Measurements from ENCODE around the gene CORIN.

The CORIN gene

DNA sequence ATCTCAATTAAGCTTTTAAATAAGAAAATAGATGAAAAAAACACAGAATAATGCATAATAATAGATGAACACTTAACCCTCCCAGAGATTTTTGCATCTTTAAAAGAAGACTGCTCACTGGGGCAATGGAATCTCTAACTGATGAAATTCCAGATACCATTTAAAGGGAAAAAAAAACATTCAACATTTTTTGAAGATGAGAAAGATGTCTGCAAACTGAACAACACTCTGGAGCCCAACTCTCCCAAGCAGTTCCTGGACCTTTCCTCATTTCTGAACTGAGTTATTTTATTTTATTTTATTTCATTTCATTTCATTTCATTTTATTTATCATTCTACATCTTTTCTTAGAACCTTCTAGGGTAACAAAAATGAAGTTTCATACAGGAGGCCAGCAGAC is 90.7 kb downstream of the CORIN start:
- no peak overlapping the region for H2BK120ac ChIP-seq (ENCODE audit: insufficient read depth, low read length, poor library complexity)
- H3K36me3 ChIP-seq (ENCODE audit: control insufficient read depth in 1 of 2, insufficient read depth in 2 of 2, low read length in 2 of 2): no peaks in the 10 kb centered on the region
- no peak overlapping the region for H4K91ac ChIP-seq (ENCODE audit: low read depth, low read length)
- H4K8ac ChIP-seq (ENCODE audit: low read depth, low read length): no peak overlapping the region
- H2AFZ ChIP-seq (ENCODE audit: insufficient read depth, low read length, poor library complexity): no peak overlapping the region
- no peak overlapping the region for H3K4me2 ChIP-seq (ENCODE audit: low read length)
- H3K14ac ChIP-seq (ENCODE audit: low read length): no peak overlapping the region
- H3K27me3 ChIP-seq (ENCODE audit: insufficient read depth, low read length): no peaks in the 10 kb centered on the region
- H3K9me3 ChIP-seq (ENCODE audit: insufficient read depth, low read depth, low read length): no peaks in the 10 kb centered on the region
- H2BK5ac ChIP-seq (ENCODE audit: low read depth, low read length, poor library complexity): no peak overlapping the region
- H3K27ac ChIP-seq (ENCODE audit: low read depth, low read length): no peak overlapping the region
- no peak overlapping the region for H4K12ac ChIP-seq (ENCODE audit: low read depth, low read length)
- H3K79me2 ChIP-seq (ENCODE audit: control insufficient read depth, insufficient read depth, low read length, poor library complexity): no peaks in the 10 kb centered on the region
- no peak overlapping the region for H3K18ac ChIP-seq (ENCODE audit: low read length)
- no peak overlapping the region for H3K23ac ChIP-seq (ENCODE audit: low read length)
- H3K4ac ChIP-seq (ENCODE audit: low read depth, low read length): no peak overlapping the region
- no peaks in the 10 kb centered on the region for H3K4me1 ChIP-seq (ENCODE audit: control insufficient read depth in 1 of 2, insufficient read depth in 2 of 2, low read length in 2 of 2)
- no peaks in the 10 kb centered on the region for H3K79me1 ChIP-seq (ENCODE audit: low read length)
- no peak overlapping the region for H3K4me3 ChIP-seq (ENCODE audit: low read depth, low read length)
- no peak overlapping the region for H2BK12ac ChIP-seq (ENCODE audit: low read length)
- no peak for DNase-seq
- no peak overlapping the region for H2AK5ac ChIP-seq (ENCODE audit: low read length)
- H3K9ac ChIP-seq (ENCODE audit: low read length): no peak overlapping the region

DNA sequence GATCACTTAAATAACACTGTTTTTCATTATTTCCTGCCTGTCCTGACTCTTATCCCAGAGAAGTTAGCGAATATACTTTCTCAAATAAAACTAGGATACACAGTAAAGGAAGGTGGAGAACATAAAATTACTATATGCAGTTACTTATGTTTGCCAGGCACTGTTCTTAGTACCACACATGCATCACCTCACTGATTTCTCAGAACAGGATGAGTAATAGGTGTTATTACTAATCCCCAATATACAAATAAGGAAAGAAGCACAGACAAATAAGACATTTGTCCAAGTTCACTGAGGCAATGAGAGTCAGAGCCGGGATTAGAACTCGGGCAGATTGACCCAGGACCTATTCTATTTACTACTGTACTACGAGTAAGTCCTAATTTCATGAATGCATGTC is 91.7 kb downstream of the CORIN start:
- H4K8ac ChIP-seq (ENCODE audit: low read depth, low read length): no peak overlapping the region
- no peaks in the 10 kb centered on the region for H3K36me3 ChIP-seq (ENCODE audit: control insufficient read depth in 1 of 2, insufficient read depth in 2 of 2, low read length in 2 of 2)
- no peak overlapping the region for H2BK12ac ChIP-seq (ENCODE audit: low read length)
- DNase-seq: no peak
- H3K23ac ChIP-seq (ENCODE audit: low read length): no peak overlapping the region
- H3K18ac ChIP-seq (ENCODE audit: low read length): no peak overlapping the region
- whole genome bisulfite sequencing (ENCODE audit: extremely low coverage, insufficient coverage, insufficient read length): no CpG with 5 or more reads among the region's 4 CpGs
- no peak overlapping the region for H2BK120ac ChIP-seq (ENCODE audit: insufficient read depth, low read length, poor library complexity)
- H3K79me2 ChIP-seq (ENCODE audit: control insufficient read depth, insufficient read depth, low read length, poor library complexity): no peaks in the 10 kb centered on the region
- H3K4me2 ChIP-seq (ENCODE audit: low read length): no peak overlapping the region
- H2BK5ac ChIP-seq (ENCODE audit: low read depth, low read length, poor library complexity): no peak overlapping the region
- no peaks in the 10 kb centered on the region for H3K4me1 ChIP-seq (ENCODE audit: control insufficient read depth in 1 of 2, insufficient read depth in 2 of 2, low read length in 2 of 2)
- no peak overlapping the region for H4K12ac ChIP-seq (ENCODE audit: low read depth, low read length)
- no peaks in the 10 kb centered on the region for H3K79me1 ChIP-seq (ENCODE audit: low read length)
- no peak overlapping the region for H3K4me3 ChIP-seq (ENCODE audit: low read depth, low read length)
- no peak overlapping the region for H4K91ac ChIP-seq (ENCODE audit: low read depth, low read length)
- no peak overlapping the region for H3K4ac ChIP-seq (ENCODE audit: low read depth, low read length)
- no peaks in the 10 kb centered on the region for H3K9me3 ChIP-seq (ENCODE audit: insufficient read depth, low read depth, low read length)
- no peak overlapping the region for H3K9ac ChIP-seq (ENCODE audit: low read length)
- H2AFZ ChIP-seq (ENCODE audit: insufficient read depth, low read length, poor library complexity): no peak overlapping the region
- no peak overlapping the region for H3K14ac ChIP-seq (ENCODE audit: low read length)
- no peak overlapping the region for H2AK5ac ChIP-seq (ENCODE audit: low read length)
- H3K27ac ChIP-seq (ENCODE audit: low read depth, low read length): no peak overlapping the region
- H3K27me3 ChIP-seq (ENCODE audit: insufficient read depth, low read length): no peaks in the 10 kb centered on the region

DNA sequence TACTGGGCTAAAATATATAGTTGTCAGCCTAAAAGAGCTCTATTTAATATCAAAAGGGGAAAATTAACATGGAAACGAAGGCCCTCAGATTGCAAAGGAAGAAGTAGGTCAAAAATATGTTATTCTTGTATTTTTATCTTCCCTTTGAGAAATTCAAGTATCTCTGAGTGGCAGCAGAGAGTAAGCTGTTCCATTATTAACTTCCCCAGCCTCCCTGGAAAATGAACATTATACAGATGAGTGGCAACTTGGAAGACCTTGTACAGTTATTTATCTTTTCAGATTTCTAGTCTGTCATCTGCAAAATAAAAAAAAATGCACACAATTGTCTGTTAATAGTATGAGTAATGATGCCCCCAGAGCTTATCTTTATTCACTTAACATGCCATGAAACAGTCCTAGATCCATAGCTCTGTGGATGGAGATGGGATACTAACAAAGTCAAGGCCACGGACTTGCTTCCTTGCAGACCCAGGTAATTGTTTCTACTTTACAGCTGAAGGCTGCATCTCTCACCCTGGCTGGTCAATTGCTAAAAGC is 93.0 kb downstream of the CORIN start:
- Histone ChIP-seq H3K79me1 (ENCODE audit: low read length) (no peaks in the 10 kb centered on the region), H3K18ac (ENCODE audit: low read length) (no peak overlapping the region), H3K27ac (ENCODE audit: low read depth, low read length) (no peak overlapping the region), H2AFZ (ENCODE audit: insufficient read depth, low read length, poor library complexity) (no peak overlapping the region), H3K79me2 (ENCODE audit: control insufficient read depth, insufficient read depth, low read length, poor library complexity) (no peaks in the 10 kb centered on the region), H3K27me3 (ENCODE audit: insufficient read depth, low read length) (no peaks in the 10 kb centered on the region), H3K9ac (ENCODE audit: low read length) (no peak overlapping the region), H4K8ac (ENCODE audit: low read depth, low read length) (no peak overlapping the region), H2AK5ac (ENCODE audit: low read length) (no peak overlapping the region), H4K91ac (ENCODE audit: low read depth, low read length) (no peak overlapping the region), H3K36me3 (ENCODE audit: control insufficient read depth in 1 of 2, insufficient read depth in 2 of 2, low read length in 2 of 2) (no peaks in the 10 kb centered on the region), H4K12ac (ENCODE audit: low read depth, low read length) (no peak overlapping the region), H3K4me3 (ENCODE audit: low read depth, low read length) (no peak overlapping the region), H3K4me2 (ENCODE audit: low read length) (no peak overlapping the region), H2BK120ac (ENCODE audit: insufficient read depth, low read length, poor library complexity) (no peak overlapping the region), H3K14ac (ENCODE audit: low read length) (no peak overlapping the region), H3K23ac (ENCODE audit: low read length) (no peak overlapping the region), H3K4ac (ENCODE audit: low read depth, low read length) (no peak overlapping the region), H3K9me3 (ENCODE audit: insufficient read depth, low read depth, low read length) (no peaks in the 10 kb centered on the region), H3K4me1 (ENCODE audit: control insufficient read depth in 1 of 2, insufficient read depth in 2 of 2, low read length in 2 of 2) (no peaks in the 10 kb centered on the region), H2BK12ac (ENCODE audit: low read length) (no peak overlapping the region), H2BK5ac (ENCODE audit: low read depth, low read length, poor library complexity) (no peak overlapping the region)
- no CpG with 5 or more reads among the region's 2 CpGs for WGBS (ENCODE audit: extremely low coverage, insufficient coverage, insufficient read length)
- DNase-seq: no peak

DNA sequence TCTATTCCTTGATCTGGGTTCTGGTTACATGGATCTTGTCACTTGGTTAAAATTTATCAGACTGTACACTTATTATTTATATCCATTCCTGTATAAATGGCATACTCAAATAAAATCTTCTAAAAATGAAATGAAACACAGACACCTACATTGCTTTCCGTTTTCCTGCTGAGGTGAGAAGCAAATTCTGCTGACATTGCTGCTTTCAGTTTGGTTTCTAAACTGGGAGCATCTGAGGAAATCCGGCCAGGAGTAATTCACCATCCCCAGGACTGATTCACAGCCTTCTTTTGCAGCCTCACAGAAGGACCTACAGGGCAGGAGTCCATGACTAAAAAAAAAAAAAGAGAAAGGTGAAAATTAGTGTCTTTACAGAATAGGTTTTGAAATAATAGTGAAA is 93.6 kb downstream of the CORIN start:
- Histone ChIP-seq H2BK120ac (ENCODE audit: insufficient read depth, low read length, poor library complexity) (no peak overlapping the region), H3K79me2 (ENCODE audit: control insufficient read depth, insufficient read depth, low read length, poor library complexity) (no peaks in the 10 kb centered on the region), H4K8ac (ENCODE audit: low read depth, low read length) (no peak overlapping the region), H3K9ac (ENCODE audit: low read length) (no peak overlapping the region), H3K4ac (ENCODE audit: low read depth, low read length) (no peak overlapping the region), H3K27ac (ENCODE audit: low read depth, low read length) (no peak overlapping the region), H4K91ac (ENCODE audit: low read depth, low read length) (no peak overlapping the region), H4K12ac (ENCODE audit: low read depth, low read length) (no peak overlapping the region), H3K36me3 (ENCODE audit: control insufficient read depth in 1 of 2, insufficient read depth in 2 of 2, low read length in 2 of 2) (no peaks in the 10 kb centered on the region), H2BK5ac (ENCODE audit: low read depth, low read length, poor library complexity) (no peak overlapping the region), H3K79me1 (ENCODE audit: low read length) (no peaks in the 10 kb centered on the region), H3K27me3 (ENCODE audit: insufficient read depth, low read length) (no peaks in the 10 kb centered on the region), H2AFZ (ENCODE audit: insufficient read depth, low read length, poor library complexity) (no peak overlapping the region), H3K4me1 (ENCODE audit: control insufficient read depth in 1 of 2, insufficient read depth in 2 of 2, low read length in 2 of 2) (no peaks in the 10 kb centered on the region), H2AK5ac (ENCODE audit: low read length) (no peak overlapping the region), H3K4me3 (ENCODE audit: low read depth, low read length) (no peak overlapping the region), H2BK12ac (ENCODE audit: low read length) (no peak overlapping the region), H3K18ac (ENCODE audit: low read length) (no peak overlapping the region), H3K14ac (ENCODE audit: low read length) (no peak overlapping the region), H3K23ac (ENCODE audit: low read length) (no peak overlapping the region), H3K9me3 (ENCODE audit: insufficient read depth, low read depth, low read length) (no peaks in the 10 kb centered on the region), H3K4me2 (ENCODE audit: low read length) (no peak overlapping the region)
- peak in 1 of 2 donors; percentile 2 for DNase-seq
- WGBS (ENCODE audit: extremely low coverage, insufficient coverage, insufficient read length): no CpG with 5 or more reads among the region's 2 CpGs
